Measurements from ENCODE around the gene SYNPO.

- TF ChIP-seq CTCF (IDR thresholded peaks at IDR 0.05; ENCODE audit: insufficient read depth, low read length, poor library complexity, severe bottlenecking) (no peak), EZH2phosphoT487 (conservative IDR thresholded peaks at IDR 0.05; ENCODE audit: low read length) (no peak)
Observed at GRCh38 chr5:150613991-150614660, 26.3 kb upstream of the SYNPO start.
